HEK293T (cell line): ENCODE results near the gene HOXC4.

Source experiments
- CTCF ChIA-PET: fragments of 350-600 bp; formaldehyde crosslinking; extraction: SDS; loops from one replicate; lab custom pipeline; 2021; ENCODE audit warnings: antibody characterized with exemption, inconsistent platforms; lab: Yijun Ruan, JAX
- POLR2A ChIA-PET: fragments of 350-600 bp; formaldehyde crosslinking; extraction: SDS; loops from one replicate; lab custom pipeline; 2020; ENCODE audit warnings: antibody characterized with exemption, inconsistent platforms; lab: Yijun Ruan, JAX
- DNase-seq: peaks from one replicate; pipeline ENCODE4 v3.0.0; 2012; ENCODE audit warnings: mixed read lengths; ENCODE audit errors: extremely low spot score
- ARNT ChIP-seq: fragments of 450-650 bp; IDR thresholded peaks from 2 replicates; pipeline ENCODE4 v1.6.1; 2017; ENCODE audit warnings: mild to moderate bottlenecking
- BHLHE40 ChIP-seq: fragments of 450-650 bp; IDR thresholded peaks from 2 replicates; pipeline ENCODE4 v1.6.1; 2016; ENCODE audit warnings: mild to moderate bottlenecking, moderate library complexity, borderline replicate concordance
- CTBP1 ChIP-seq: fragments of 450-650 bp; IDR thresholded peaks from 2 replicates; pipeline ENCODE4 v1.6.1; 2016; ENCODE audit warnings: borderline replicate concordance
- ELF4 ChIP-seq: fragments of 450-650 bp; IDR thresholded peaks from 2 replicates; pipeline ENCODE4 v1.6.1; 2017; ENCODE audit warnings: antibody characterized with exemption
- FOXA1 ChIP-seq: fragments of 450-650 bp; IDR thresholded peaks from 2 replicates; pipeline ENCODE4 v1.6.1; 2016; ENCODE audit warnings: mild to moderate bottlenecking
- FOXK2 ChIP-seq: fragments of 450-650 bp; IDR thresholded peaks from 2 replicates; pipeline ENCODE4 v1.6.1; 2016; ENCODE audit warnings: mild to moderate bottlenecking
- FOXM1 ChIP-seq: fragments of 450-650 bp; IDR thresholded peaks from 2 replicates; pipeline ENCODE4 v1.6.1; 2017; ENCODE audit warnings: mild to moderate bottlenecking, borderline replicate concordance
- HDGF ChIP-seq: fragments of 450-650 bp; IDR thresholded peaks from 2 replicates; pipeline ENCODE4 v1.6.1; 2017; ENCODE audit warnings: antibody characterized with exemption, borderline replicate concordance
- L3MBTL2 ChIP-seq: fragments of 450-650 bp; conservative IDR thresholded peaks from 2 replicates; pipeline ENCODE4 v1.6.1; 2016; ENCODE audit warnings: mild to moderate bottlenecking
- LEF1 ChIP-seq: fragments of 450-650 bp; IDR thresholded peaks from 2 replicates; pipeline ENCODE4 v1.6.1; 2017; ENCODE audit warnings: mild to moderate bottlenecking, borderline replicate concordance
- NFRKB ChIP-seq: fragments of 450-650 bp; IDR thresholded peaks from 2 replicates; pipeline ENCODE4 v1.6.1; 2016; ENCODE audit warnings: mild to moderate bottlenecking, moderate library complexity
- SP1 ChIP-seq: fragments of 450-650 bp; IDR thresholded peaks from 2 replicates; pipeline ENCODE4 v1.6.1; 2017
- SUZ12 ChIP-seq: fragments of 450-650 bp; IDR thresholded peaks from 2 replicates; pipeline ENCODE4 v1.6.1; 2016; ENCODE audit warnings: mild to moderate bottlenecking
- TARDBP ChIP-seq: fragments of 450-650 bp; IDR thresholded peaks from 2 replicates; pipeline ENCODE4 v1.6.1; 2016
- ZNF384 ChIP-seq: fragments of 450-650 bp; IDR thresholded peaks from 2 replicates; pipeline ENCODE4 v1.6.1; 2016
- TF ChIP-seq, protein P1 (sequence below): fragments of 450-650 bp; IDR thresholded peaks from 2 replicates; pipeline ENCODE4 v1.6.1; 2016

The HOXC4 gene

DNA sequence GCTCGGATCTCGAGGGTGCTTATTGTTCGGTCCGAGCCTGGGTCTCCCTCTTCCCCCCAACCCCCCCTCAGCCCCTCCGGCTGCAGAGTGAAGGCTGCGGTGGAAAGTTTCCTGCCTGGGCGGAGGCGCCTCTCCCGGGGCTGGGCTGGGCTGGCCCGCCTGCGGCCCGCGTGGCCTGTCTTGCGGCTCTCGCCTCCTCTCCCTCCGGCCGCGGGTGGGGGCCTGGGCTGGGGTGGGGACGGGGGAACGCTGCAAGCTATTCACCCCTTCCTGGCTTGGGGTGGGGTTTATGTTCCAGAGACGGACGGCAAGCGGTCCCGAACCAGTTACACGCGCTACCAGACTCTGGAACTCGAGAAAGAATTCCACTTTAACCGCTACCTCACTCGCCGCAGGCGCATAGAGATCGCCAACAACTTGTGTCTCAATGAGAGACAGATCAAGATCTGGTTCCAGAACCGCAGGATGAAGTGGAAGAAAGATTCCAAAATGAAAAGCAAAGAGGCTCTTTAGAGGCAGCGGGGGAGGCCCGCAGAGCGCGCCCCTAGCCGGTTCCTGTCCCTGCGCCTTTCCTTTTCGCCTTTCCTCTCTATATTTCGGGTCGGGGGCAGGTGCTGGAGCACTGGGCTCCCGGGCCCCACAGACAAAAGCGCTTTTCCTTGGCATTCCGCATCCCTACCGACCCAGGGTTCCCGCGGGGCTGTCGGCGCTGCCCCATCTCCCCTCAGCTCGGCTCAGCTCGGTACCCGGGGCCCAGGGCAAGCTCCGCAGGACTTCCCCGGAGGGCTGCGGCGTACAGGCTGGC, 19.5 kb upstream of the HOXC4 start:
- POLR2A ChIA-PET: interaction anchor here (1.0 to 2.1 kb wide), 2 partner anchors 18 to 25 kb away, joined by 5 read pairs; partner anchors contain the start of gene HOXC8
- DNase-seq: no peak
- TF ChIP-seq SUZ12: no peak
- TF ChIP-seq FOXM1: no peak
- no peak for TF ChIP-seq LEF1
- no peak for TF ChIP-seq ELF4
- TF ChIP-seq ARNT: no peak
- TF ChIP-seq SP1: no peak
- CTCF ChIA-PET: interaction anchor here (0.6 to 1.3 kb wide), 2 partner anchors 10 to 12 kb away, joined by 3 read pairs; no protein-coding TSS in a partner anchor

DNA sequence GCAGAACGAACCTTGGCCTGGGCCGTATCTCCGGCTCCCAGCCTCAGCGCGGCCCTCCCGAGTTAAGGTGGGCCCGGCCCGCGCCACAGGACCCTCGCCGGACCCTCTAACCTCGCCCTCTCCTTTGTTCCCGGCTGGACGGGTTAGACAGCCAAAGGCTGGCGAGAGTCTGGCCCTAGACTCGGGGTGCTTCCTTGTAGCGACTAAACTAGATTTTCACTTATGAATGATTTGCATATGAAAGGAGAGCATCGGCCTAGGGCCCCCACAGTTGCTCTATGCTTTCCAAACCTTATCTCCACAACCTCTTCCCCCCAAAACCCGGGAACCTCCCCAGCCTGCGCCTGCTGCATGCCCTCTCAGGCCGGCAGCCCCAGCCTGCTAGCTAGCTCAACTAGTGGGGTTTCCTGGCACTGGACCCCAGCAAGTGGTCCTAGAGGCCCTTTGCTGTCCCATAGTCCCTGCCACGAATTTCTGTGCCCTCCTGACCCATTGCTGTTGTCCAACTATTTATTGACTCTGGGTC, 18.8 kb upstream of the HOXC4 start:
- TF ChIP-seq LEF1 (no peak), SP1 (no peak), HDGF (no peak), TARDBP (no peak), CTBP1 (no peak), BHLHE40 (no peak), NFRKB (no peak), ARNT (no peak)
- DNase-seq: no peak
- ChIA-PET POLR2A (interaction anchor here (1.0 to 2.1 kb wide), 2 partner anchors 17 to 26 kb away, joined by 5 read pairs; partner anchors contain the start of gene HOXC8), CTCF (interaction anchor here (0.6 to 1.3 kb wide), 2 partner anchors 11 kb away, joined by 3 read pairs; no protein-coding TSS in a partner anchor)

DNA sequence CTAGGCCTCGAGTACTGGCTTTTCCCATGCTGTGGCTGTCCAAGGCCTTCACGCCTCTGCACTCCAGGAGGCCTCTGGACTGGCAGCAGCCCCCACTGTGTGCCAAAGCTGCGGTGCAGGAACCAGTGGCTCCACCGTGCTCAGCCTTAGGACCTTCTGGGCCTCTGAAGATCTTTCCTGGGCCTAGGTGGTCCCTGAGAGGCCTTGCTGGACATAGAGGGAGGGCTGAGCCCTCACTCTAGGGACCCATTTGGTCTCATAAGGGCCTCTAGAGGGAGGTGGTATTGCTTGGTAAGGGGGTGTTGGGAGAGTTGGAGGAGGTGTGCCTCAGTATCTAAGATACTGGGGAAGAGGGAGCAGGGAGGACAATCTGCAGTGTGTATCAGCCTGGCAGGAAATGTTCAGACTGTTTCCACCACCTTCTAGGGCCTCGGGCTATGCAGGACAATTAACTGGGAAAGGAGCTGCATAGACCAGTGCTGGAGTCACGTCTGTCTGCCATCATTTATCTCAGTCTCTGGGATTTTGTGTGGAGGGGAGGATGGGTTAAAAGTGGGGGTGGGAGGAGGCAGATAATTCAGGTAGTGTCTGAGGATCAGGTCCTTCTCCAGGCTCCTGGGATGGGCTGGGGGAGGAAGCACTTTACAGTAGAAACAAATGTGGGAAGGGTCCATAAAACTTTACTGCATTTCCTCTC, 17.9 kb upstream of the HOXC4 start:
- no peak for DNase-seq
- TF ChIP-seq LEF1: no peak
- TF ChIP-seq, protein P1, sequence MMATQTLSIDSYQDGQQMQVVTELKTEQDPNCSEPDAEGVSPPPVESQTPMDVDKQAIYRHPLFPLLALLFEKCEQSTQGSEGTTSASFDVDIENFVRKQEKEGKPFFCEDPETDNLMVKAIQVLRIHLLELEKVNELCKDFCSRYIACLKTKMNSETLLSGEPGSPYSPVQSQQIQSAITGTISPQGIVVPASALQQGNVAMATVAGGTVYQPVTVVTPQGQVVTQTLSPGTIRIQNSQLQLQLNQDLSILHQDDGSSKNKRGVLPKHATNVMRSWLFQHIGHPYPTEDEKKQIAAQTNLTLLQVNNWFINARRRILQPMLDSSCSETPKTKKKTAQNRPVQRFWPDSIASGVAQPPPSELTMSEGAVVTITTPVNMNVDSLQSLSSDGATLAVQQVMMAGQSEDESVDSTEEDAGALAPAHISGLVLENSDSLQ: 0 out of 2 replicates have a peak, but pooled peaks have one; percentile 20
- peak; percentile 87 for TF ChIP-seq L3MBTL2
- no peak for TF ChIP-seq ZNF384
- TF ChIP-seq FOXM1: no peak
- no peak for TF ChIP-seq ELF4
- peak; percentile 50; the same call in 1 of the 2 replicates for TF ChIP-seq HDGF
- TF ChIP-seq TARDBP: no peak
- no peak for TF ChIP-seq FOXA1
- TF ChIP-seq BHLHE40: no peak
- no peak for TF ChIP-seq SP1
- ChIA-PET POLR2A (interaction anchor here (1.0 to 8.0 kb wide), 7 partner anchors 17 to 159 kb away, joined by 5 to 117 read pairs (median 7); partner anchors contain the start of genes HOXC4, HOXC8 and HOXC9), CTCF (interaction anchor here (0.5 to 1.3 kb wide), 7 partner anchors 12 to 171 kb away, joined by 3 to 5 read pairs (median 3); no protein-coding TSS in a partner anchor)

DNA sequence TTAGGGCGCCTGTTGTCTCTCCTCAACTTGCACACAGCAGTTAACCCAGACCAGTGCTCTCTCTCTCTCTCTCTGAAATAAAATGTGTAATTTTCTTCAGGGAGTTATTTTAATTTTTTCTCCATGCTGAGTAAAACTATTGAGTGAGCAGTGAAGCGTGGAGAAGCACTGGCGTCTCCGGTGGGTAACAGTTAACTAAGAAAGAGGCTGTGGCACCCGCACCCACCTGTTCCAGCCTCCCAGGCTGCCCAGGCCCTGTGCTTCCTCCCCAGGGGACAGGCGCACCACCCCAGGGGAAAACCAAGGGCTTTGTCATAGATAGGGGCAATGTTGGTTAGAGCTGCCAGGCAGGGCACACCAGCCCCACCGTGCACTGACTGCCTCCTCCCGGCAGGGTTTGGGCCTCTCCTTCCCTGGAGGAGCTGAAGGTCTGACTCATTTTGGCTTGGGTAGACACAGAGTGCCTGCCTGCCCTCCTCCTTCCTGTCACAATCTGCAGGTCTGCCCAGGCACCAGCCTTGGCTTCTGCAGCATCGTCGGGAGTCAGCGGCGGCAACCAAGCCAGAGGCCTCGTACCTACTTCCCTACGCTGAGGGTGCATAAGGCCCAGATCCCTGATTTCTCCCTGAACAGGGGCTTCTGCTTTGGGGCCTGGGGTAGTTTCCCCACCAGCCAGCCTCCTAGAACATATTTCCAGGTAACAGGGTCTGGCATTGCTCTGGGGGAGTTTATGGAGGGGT, 16.8 kb upstream of the HOXC4 start:
- ChIA-PET POLR2A (interaction anchor here (0.6 to 8.0 kb wide), 13 partner anchors 15 to 265 kb away, joined by 3 to 117 read pairs (median 8); partner anchors contain the start of genes HOXC4, HOXC8 and HOXC9), CTCF (interaction anchor here (0.7 to 1.7 kb wide), 6 partner anchors 50 to 170 kb away, joined by 3 to 6 read pairs (median 4); partner anchors contain the start of gene HOXC10)
- TF ChIP-seq ZNF384 (no peak), LEF1 (no peak), NFRKB (no peak), L3MBTL2 (no peak), SUZ12 (no peak), HDGF (no peak), CTBP1 (no peak), ARNT (no peak), FOXM1 (no peak), FOXK2 (no peak), TARDBP (no peak), FOXA1 (no peak), SP1 (no peak)
- TF ChIP-seq, protein P1: no peak
- no peak for DNase-seq

DNA sequence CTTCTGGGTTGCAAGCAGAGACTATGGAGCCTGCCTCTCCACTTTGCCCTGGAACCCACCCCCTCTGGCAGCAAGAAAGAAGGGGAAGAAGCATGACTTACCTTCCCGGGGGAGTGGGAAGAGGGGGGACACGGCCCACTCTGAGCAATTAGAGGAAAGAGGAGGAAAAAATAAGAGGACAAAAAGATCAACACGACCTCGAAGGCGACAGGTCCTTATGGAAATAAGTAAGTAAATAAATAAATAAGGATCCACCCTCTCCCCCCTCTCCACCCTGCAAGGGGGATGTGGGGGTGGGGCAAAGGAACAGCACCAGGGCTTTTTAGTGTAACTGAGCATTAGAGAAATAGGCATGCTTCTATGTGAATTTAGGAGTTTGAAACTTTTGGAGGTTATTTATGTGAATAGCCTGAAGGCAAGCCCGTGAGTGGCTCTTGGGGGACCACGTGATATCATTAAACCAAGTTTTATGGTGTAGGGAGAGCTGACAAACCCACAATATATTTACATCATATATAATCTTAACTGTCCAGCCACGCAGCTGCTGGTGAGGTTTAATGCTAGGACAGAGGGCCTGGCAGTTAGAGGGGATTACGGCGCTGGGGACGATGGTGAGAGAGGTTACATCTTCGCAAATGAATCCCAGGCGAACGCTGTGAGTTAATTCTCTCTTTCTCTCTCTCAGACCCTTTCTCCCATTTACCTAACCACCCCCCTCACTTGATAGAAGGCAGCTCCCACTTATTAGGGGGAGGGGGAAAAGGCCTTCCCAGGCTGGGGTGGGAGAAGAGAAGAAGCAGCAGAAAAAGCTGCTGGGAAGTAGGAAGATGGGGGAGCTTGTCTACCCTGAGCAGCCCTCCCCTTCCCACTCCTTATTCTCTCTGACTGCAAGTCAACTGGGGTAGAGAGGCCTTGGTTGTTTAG, 16.0 kb upstream of the HOXC4 start:
- ChIA-PET POLR2A (interaction anchor here (0.6 to 8.0 kb wide), 28 partner anchors 9 to 264 kb away, joined by 3 to 117 read pairs (median 4); partner anchors contain the start of genes CBX5, HNRNPA1, HOXC4 and HOXC6), CTCF (interaction anchor here (1.0 to 2.2 kb wide), 9 partner anchors 13 to 170 kb away, joined by 3 to 13 read pairs (median 5); partner anchors contain the start of gene HOXC10)
- no peak for DNase-seq
- peak; percentile 94 for TF ChIP-seq CTBP1
- TF ChIP-seq L3MBTL2: peak; percentile 65
- TF ChIP-seq FOXA1: no peak
- TF ChIP-seq, protein P1: peak; percentile 96
